BLaER1 treated with 17β-estradiol and CSF1 and Interleukin-3, amounts not matched to agents 10 nM and 100 nM (cell line): ENCODE data around the gene RFC2.

Experiments
- H3K27ac ChIP-seq, 11 experiments: shearing (Covaris generic); formaldehyde crosslinking; 2 replicates each; pipeline ENCODE4 v1.8.1; 2022
- H3K27me3 ChIP-seq, 11 experiments: shearing (Covaris generic); formaldehyde crosslinking; 2 replicates each; pipeline ENCODE4 v1.8.1; 2022
- H3K36me3 ChIP-seq, 11 experiments: shearing (Covaris generic); formaldehyde crosslinking; 2 replicates each; pipeline ENCODE4 v1.8.1; 2022
- H3K4me1 ChIP-seq, 10 experiments: shearing (Covaris generic); formaldehyde crosslinking; 2 replicates each; pipeline ENCODE4 v1.8.1; 2022
- H3K4me2 ChIP-seq, 11 experiments: shearing (Covaris generic); formaldehyde crosslinking; 2 replicates each; pipeline ENCODE4 v1.8.1; 2022
- H3K4me3 ChIP-seq, 10 experiments: shearing (Covaris generic); formaldehyde crosslinking; 2 replicates each; pipeline ENCODE4 v1.8.1; 2022
- H3K9ac ChIP-seq, 11 experiments: shearing (Covaris generic); formaldehyde crosslinking; 2 replicates each; pipeline ENCODE4 v1.8.1; 2022
- H3K9me3 ChIP-seq, 11 experiments: shearing (Covaris generic); formaldehyde crosslinking; replicated peaks in 1 of 11; 2 replicates each; pipeline ENCODE4 v1.8.1; 2022
- H4K20me1 ChIP-seq, 11 experiments: shearing (Covaris generic); formaldehyde crosslinking; 2 replicates each; pipeline ENCODE4 v1.8.1; 2022
- Cebpa-rat ChIP-seq, 11 experiments: shearing (Covaris generic); IDR thresholded peaks; 2 replicates each; pipeline ENCODE4 v1.8.1; 2022

RFC2 gene

DNA sequence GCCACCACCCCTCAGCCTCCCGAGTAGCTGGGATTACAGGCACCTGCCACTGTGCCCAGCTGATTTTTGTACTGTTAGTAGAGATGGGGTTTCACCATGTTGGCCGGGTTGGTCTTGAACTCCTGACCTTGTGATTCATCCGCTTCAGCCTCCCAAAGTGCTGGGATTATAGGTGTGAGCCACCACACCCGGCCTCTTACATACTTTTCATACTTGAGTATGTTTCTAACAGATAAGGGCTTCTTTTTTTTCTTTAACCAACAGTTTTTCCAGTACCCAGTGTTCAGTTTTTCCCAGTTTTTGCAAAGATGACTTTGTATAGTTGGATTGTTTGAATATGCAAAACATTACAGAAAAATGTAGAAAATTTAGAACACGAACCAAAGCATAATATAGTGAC, 72.4 kb downstream of the RFC2 start:
- Histone ChIP-seq H3K4me2 (peak overlapping the region in 3 of 11 experiments; percentile 19 to 79 (median 66); a peak in 2 of 22 replicates), H3K4me1 (peaks cover 81 to 100% (median 89%) of the 10 kb centered on the region in 10 experiments), H3K27ac (no peak overlapping the region), H3K9me3 (no peaks in the 10 kb centered on the region), H3K27me3 (no peaks in the 10 kb centered on the region), H3K36me3 (peaks cover 53 to 100% (median 91%) of the 10 kb centered on the region in 11 experiments), H3K4me3 (no peak overlapping the region), H4K20me1 (peaks cover 100% of the 10 kb centered on the region in 11 experiments), H3K9ac (no peak overlapping the region)
- no peak for TF ChIP-seq Cebpa-rat (IDR thresholded peaks at IDR 0.05)
